VCaP (cell line): ENCODE data around the gene CLCN2.

Source experiments
- H3K27ac ChIP-seq: fragments of 450-650 bp; 2 replicates; pipeline ENCODE4 v1.5.1; 2017
- CTCF ChIP-seq: fragments of 450-650 bp; conservative IDR thresholded peaks from 2 replicates; pipeline ENCODE4 v1.5.1; 2017; ENCODE audit warnings: mild to moderate bottlenecking, moderate library complexity

The CLCN2 gene

GRCh38 chr3:184372911-184373310 lies 11.5 kb upstream of the CLCN2 start:
- H3K27ac ChIP-seq = no peak overlapping the region
- TF ChIP-seq CTCF = no peak

- H3K27ac ChIP-seq = no peak overlapping the region
- TF ChIP-seq CTCF = no peak
Observed at GRCh38 chr3:184372296-184372821, 11.0 kb upstream of the CLCN2 start.

- peak; percentile 97 for TF ChIP-seq CTCF
- H3K27ac ChIP-seq = no peak overlapping the region
Observed at GRCh38 chr3:184371570-184372018, 10.2 kb upstream of the CLCN2 start.

- no peak overlapping the region for H3K27ac ChIP-seq
Observed at GRCh38 chr3:184368586-184369183, 7.3 kb upstream of the CLCN2 start.

GRCh38 chr3:184368116-184368515 lies 6.7 kb upstream of the CLCN2 start:
- H3K27ac ChIP-seq = no peak overlapping the region
- no peak for TF ChIP-seq CTCF

More at GRCh38 chr3:184368586-184369183, 7.3 kb upstream of the CLCN2 start:
- no peak for TF ChIP-seq CTCF

- no peak for TF ChIP-seq CTCF
- no peak overlapping the region for H3K27ac ChIP-seq
Observed at GRCh38 chr3:184366619-184367289, 5.3 kb upstream of the CLCN2 start.

GRCh38 chr3:184362668-184363546 lies 1.5 kb upstream of the CLCN2 start:
- peak overlapping the region; percentile 98 for H3K27ac ChIP-seq
- peak; percentile 61 for TF ChIP-seq CTCF
